Measurements from ENCODE around the gene EPS8.

EPS8 gene

DNA sequence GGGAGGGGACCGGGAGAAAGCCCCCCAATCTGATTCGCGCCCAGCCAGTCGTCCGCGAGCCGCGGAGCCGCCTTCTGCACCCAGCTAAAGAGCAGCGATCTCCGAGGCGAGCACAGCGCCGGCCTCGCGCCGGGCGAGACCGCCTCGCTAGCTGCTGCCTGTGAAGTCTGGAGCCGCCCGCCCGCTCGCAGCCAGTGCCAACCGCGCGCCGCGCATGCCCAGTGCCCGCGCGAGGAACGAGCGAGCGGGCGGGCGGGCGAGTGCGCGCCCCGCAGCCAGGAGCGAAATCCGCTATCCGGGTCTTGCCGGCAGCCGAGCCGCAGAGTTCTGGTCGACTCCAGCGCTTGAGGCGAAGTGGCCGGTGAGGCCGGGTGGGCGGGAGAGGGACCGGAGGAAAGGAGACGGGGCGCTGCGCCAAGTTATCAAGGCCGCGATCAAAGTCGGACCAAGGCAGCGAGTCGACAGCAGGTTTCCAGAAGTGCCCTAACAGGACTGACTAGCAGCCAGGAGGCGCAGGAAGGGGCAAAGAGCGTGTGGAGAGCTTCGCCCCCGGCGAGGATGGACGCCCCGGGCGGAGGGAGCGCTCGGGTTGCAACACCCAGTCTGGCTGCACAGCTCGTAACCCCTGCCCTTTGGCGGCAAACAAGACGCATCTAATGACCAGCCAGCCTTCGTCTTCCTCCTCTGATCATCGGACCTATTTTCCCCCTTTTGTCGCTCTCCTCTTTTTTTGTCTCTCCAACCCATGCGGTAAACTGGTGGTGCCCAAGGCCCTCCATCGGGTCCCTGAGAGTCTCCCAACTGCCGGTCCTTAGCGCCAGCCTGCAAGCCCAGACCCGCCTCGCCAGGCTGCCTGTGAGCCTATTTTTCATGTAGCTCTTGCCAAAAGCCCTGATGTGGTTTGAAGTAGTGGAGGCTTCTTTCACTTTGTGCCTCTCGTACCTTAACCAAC is at the start of gene EPS8:
TSS of gene EPS8 (minus strand) at position 169 of the 952 bp plus-strand sequence. CDS start 106,437 bp downstream, outside the sequence.
- Mint-ChIP-seq H3K27ac (peak within 1 kb of the TSS; percentile 56), H3K9me3 (no peaks in the 10 kb centered on the region), H3K36me3 (ENCODE audit: low read depth) (peaks cover 5% of the 10 kb centered on the region), H3K4me3 (peak within 1 kb of the TSS; percentile 75), H3K27me3 (peaks cover 47% of the 10 kb centered on the region), H3K4me1 (ENCODE audit: low read depth) (peaks cover 16% of the 10 kb centered on the region)
- intact Hi-C loops (cut with micrococcal nuclease): loop anchor here (5.0 kb wide), 1 partner anchor 192 kb away; no protein-coding TSS in a partner anchor

GRCh38 chr12:15837141-15837790 is 48.1 kb upstream of the EPS8 start:
- Mint-ChIP-seq H3K9me3 (no peaks in the 10 kb centered on the region), H3K4me1 (ENCODE audit: low read depth) (no peaks in the 10 kb centered on the region), H3K36me3 (ENCODE audit: low read depth) (no peaks in the 10 kb centered on the region), H3K27ac (no peak overlapping the region), H3K27me3 (no peaks in the 10 kb centered on the region), H3K4me3 (no peak overlapping the region)
- intact Hi-C loops (cut with micrococcal nuclease): no loop called here

- Mint-ChIP-seq H3K27ac (no peak overlapping the region), H3K4me1 (ENCODE audit: low read depth) (no peaks in the 10 kb centered on the region), H3K4me3 (no peak overlapping the region), H3K9me3 (no peaks in the 10 kb centered on the region), H3K27me3 (no peaks in the 10 kb centered on the region), H3K36me3 (ENCODE audit: low read depth) (no peaks in the 10 kb centered on the region)
- intact Hi-C loops (cut with micrococcal nuclease): no loop called here
Measured at GRCh38 chr12:15834575-15834974, 45.4 kb upstream of the EPS8 start.

DNA sequence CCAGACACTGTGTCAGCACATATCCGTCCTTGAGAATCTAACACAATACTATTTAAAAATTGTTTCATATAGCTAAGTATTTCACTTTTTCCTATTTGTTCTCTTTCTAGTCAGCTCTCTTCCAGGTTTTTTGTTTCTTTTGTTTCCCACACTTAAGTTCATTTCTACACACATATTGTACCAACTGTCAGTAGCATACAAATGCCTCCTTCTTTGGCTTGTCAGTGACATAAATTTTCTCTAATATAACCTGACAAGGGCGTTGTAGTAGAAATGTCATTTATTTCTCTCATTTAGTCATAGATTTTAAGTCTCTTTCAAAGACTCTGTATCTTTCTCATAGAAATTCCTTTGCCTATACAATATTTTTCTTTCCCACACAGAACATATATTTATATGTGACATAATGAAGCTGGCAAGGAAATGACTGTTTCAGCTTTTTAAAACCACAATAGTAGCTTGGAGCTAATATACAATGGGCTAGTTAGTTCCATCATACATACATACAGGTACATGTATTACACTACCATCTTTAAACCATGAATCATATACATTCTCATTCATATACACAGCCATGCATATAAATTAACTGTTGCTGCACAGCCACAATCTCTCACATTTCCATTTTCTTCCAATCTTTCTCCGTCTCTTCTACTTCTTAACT is 42.3 kb upstream of the EPS8 start:
- no peak overlapping the region for H3K4me3 Mint-ChIP-seq
- no peak overlapping the region for H3K27ac Mint-ChIP-seq
- no peaks in the 10 kb centered on the region for H3K4me1 Mint-ChIP-seq (ENCODE audit: low read depth)
- no peaks in the 10 kb centered on the region for H3K36me3 Mint-ChIP-seq (ENCODE audit: low read depth)
- H3K27me3 Mint-ChIP-seq: peaks cover 1% of the 10 kb centered on the region
- intact Hi-C loops (cut with micrococcal nuclease): no loop called here
- no peaks in the 10 kb centered on the region for H3K9me3 Mint-ChIP-seq

DNA sequence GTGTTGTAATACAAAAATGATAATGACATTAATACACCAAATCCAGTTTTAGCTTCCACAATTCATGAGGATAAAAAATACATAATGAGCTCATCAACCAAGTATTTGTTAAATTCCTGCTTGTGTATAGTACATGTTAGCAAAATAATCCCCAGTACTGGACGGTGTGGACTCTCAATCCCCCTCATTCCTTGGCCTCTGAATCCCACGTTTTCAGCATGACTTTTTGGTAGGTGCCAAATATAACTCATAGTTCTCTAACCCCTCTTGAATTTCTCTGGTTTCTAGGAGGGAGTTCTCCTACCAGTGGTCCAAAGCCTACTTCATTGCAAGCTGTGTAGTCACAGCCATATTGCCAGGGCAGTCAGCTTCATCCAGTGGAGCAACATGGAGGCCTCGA is 41.4 kb upstream of the EPS8 start:
- intact Hi-C loops (cut with micrococcal nuclease): no loop called here

DNA sequence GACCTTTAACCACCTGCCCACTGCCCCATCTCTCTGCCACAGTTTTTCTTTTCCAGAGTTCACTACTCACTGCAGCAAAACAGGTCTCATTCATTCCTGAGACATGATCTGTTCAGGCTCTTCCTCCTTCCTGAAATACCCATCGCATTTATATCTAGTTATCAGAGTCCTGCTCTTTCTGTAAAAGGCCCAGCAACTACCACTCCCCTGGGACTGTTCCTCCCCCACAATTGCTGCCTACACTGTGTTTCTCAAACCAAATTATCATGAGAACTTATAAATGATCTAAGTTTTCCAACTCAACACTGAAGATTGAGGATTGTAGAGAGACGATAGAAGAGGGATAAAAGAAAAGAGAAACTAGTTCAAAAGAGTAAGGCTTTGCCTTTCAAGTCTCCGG is 40.8 kb upstream of the EPS8 start:
- no peaks in the 10 kb centered on the region for H3K9me3 Mint-ChIP-seq
- H3K27ac Mint-ChIP-seq: no peak overlapping the region
- no peaks in the 10 kb centered on the region for H3K36me3 Mint-ChIP-seq (ENCODE audit: low read depth)
- H3K4me3 Mint-ChIP-seq: no peak overlapping the region
- no peaks in the 10 kb centered on the region for H3K4me1 Mint-ChIP-seq (ENCODE audit: low read depth)
- intact Hi-C loops (cut with micrococcal nuclease): no loop called here
- H3K27me3 Mint-ChIP-seq: peaks cover 1% of the 10 kb centered on the region

More for the DNA sequence above, 41.4 kb upstream of the EPS8 start:
- H3K36me3 Mint-ChIP-seq (ENCODE audit: low read depth): no peaks in the 10 kb centered on the region
- no peaks in the 10 kb centered on the region for H3K4me1 Mint-ChIP-seq (ENCODE audit: low read depth)
- no peak overlapping the region for H3K27ac Mint-ChIP-seq
- no peaks in the 10 kb centered on the region for H3K9me3 Mint-ChIP-seq
- peaks cover 1% of the 10 kb centered on the region for H3K27me3 Mint-ChIP-seq
- no peak overlapping the region for H3K4me3 Mint-ChIP-seq

GRCh38 chr12:15829255-15829654 is 40.1 kb upstream of the EPS8 start:
- H3K4me1 Mint-ChIP-seq (ENCODE audit: low read depth): no peaks in the 10 kb centered on the region
- peaks cover 1% of the 10 kb centered on the region for H3K27me3 Mint-ChIP-seq
- intact Hi-C loops (cut with micrococcal nuclease): no loop called here
- H3K27ac Mint-ChIP-seq: no peak overlapping the region
- no peaks in the 10 kb centered on the region for H3K36me3 Mint-ChIP-seq (ENCODE audit: low read depth)
- no peaks in the 10 kb centered on the region for H3K9me3 Mint-ChIP-seq
- no peak overlapping the region for H3K4me3 Mint-ChIP-seq

- no peaks in the 10 kb centered on the region for H3K4me1 Mint-ChIP-seq (ENCODE audit: low read depth)
- H3K27me3 Mint-ChIP-seq: peaks cover 1% of the 10 kb centered on the region
- no peak overlapping the region for H3K27ac Mint-ChIP-seq
- H3K36me3 Mint-ChIP-seq (ENCODE audit: low read depth): no peaks in the 10 kb centered on the region
- no peak overlapping the region for H3K4me3 Mint-ChIP-seq
- intact Hi-C loops (cut with micrococcal nuclease): no loop called here
- no peaks in the 10 kb centered on the region for H3K9me3 Mint-ChIP-seq
Measured at GRCh38 chr12:15827136-15827535, 37.9 kb upstream of the EPS8 start.

DNA sequence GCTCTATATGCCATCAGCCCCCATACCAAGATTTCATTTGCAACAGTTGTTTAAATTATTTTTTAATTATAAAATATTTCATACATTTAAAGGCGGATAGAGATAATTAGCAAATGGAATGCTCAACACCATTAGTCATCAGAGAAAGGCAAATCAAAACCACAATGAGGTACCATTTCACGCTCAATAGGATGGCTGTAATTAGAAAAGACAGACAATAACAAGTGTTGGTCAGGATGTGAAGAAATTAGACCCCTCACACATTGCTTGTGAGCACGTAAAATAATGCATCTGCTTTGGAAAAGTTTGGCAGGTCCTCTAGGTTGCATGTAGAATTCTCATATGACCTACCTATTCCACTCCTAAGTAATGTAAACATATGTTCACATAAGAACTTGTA is 35.3 kb upstream of the EPS8 start:
- Mint-ChIP-seq H3K27ac (no peak overlapping the region), H3K4me1 (ENCODE audit: low read depth) (no peaks in the 10 kb centered on the region), H3K27me3 (peaks cover 2% of the 10 kb centered on the region), H3K36me3 (ENCODE audit: low read depth) (no peaks in the 10 kb centered on the region), H3K4me3 (no peak overlapping the region), H3K9me3 (no peaks in the 10 kb centered on the region)
- intact Hi-C loops (cut with micrococcal nuclease): no loop called here

GRCh38 chr12:15823360-15824128 is 34.4 kb upstream of the EPS8 start:
- no peaks in the 10 kb centered on the region for H3K9me3 Mint-ChIP-seq

GRCh38 chr12:15819644-15820437 is 30.7 kb upstream of the EPS8 start:
- intact Hi-C loops (cut with micrococcal nuclease): no loop called here
- peaks cover 3% of the 10 kb centered on the region for H3K27me3 Mint-ChIP-seq
- H3K4me3 Mint-ChIP-seq: no peak overlapping the region
- H3K27ac Mint-ChIP-seq: no peak overlapping the region
- peaks cover 8% of the 10 kb centered on the region for H3K9me3 Mint-ChIP-seq
- no peaks in the 10 kb centered on the region for H3K36me3 Mint-ChIP-seq (ENCODE audit: low read depth)
- H3K4me1 Mint-ChIP-seq (ENCODE audit: low read depth): no peaks in the 10 kb centered on the region

More at GRCh38 chr12:15823360-15824128, 34.4 kb upstream of the EPS8 start:
- intact Hi-C loops (cut with micrococcal nuclease): no loop called here
- H3K27ac Mint-ChIP-seq: no peak overlapping the region
- no peak overlapping the region for H3K4me3 Mint-ChIP-seq
- H3K27me3 Mint-ChIP-seq: peaks cover 3% of the 10 kb centered on the region
- H3K4me1 Mint-ChIP-seq (ENCODE audit: low read depth): no peaks in the 10 kb centered on the region
- H3K36me3 Mint-ChIP-seq (ENCODE audit: low read depth): no peaks in the 10 kb centered on the region

DNA sequence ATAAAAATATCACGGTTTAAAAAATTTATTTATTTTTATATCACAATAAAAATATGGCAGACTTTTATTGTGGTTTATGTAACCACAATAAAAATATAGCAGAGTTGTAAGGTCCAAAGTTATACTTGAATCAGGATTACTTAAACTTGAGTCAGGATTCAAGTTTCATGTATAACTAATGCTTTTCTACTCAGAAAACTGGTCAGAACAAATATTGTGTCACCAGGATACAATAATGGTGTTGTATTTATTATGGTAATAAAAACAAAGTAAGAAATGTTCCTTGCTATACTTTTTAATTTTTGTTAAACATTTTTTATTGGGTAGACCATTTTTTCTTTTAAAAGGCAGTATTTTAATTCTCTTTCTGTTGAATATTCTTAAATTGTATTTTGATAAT is 29.2 kb upstream of the EPS8 start:
- peaks cover 3% of the 10 kb centered on the region for H3K27me3 Mint-ChIP-seq
- no peak overlapping the region for H3K27ac Mint-ChIP-seq
- H3K4me3 Mint-ChIP-seq: no peak overlapping the region
- intact Hi-C loops (cut with micrococcal nuclease): no loop called here
- no peaks in the 10 kb centered on the region for H3K36me3 Mint-ChIP-seq (ENCODE audit: low read depth)
- H3K4me1 Mint-ChIP-seq (ENCODE audit: low read depth): no peaks in the 10 kb centered on the region
- H3K9me3 Mint-ChIP-seq: peaks cover 8% of the 10 kb centered on the region

GRCh38 chr12:15815730-15816129 is 26.5 kb upstream of the EPS8 start:
- Mint-ChIP-seq H3K27ac (no peak overlapping the region), H3K27me3 (peaks cover 3% of the 10 kb centered on the region), H3K9me3 (peaks cover 8% of the 10 kb centered on the region), H3K4me3 (no peak overlapping the region), H3K36me3 (ENCODE audit: low read depth) (no peaks in the 10 kb centered on the region), H3K4me1 (ENCODE audit: low read depth) (no peaks in the 10 kb centered on the region)
- intact Hi-C loops (cut with micrococcal nuclease): no loop called here

All from dendritic cell treated with granulocyte-macrophage colony-stimulating factor and Interleukin-4, amounts not matched to agents 40 ng/mL and 50 ng/mL, for 4 days (primary cell).